Lower leg skin (tissue), 3 donors: Measurements from ENCODE around the gene FOXP1.

Experiments
- CTCF ChIP-seq, 3 donors: fragments of 450-650 bp; IDR thresholded peaks; one replicate each; pipeline ENCODE4 v1.5.1; 2016; ENCODE audit warnings: antibody characterized with exemption in 3 of 3, mild to moderate bottlenecking in 3 of 3, moderate library complexity in 2 of 3
- POLR2A ChIP-seq, 2 donors: fragments of 450-650 bp; IDR thresholded peaks; one replicate each; pipeline ENCODE4 v1.6.1; 2016 to 2017; ENCODE audit warnings: antibody characterized with exemption in 2 of 2, mild to moderate bottlenecking in 1 of 2, moderate library complexity in 1 of 2

DNA sequence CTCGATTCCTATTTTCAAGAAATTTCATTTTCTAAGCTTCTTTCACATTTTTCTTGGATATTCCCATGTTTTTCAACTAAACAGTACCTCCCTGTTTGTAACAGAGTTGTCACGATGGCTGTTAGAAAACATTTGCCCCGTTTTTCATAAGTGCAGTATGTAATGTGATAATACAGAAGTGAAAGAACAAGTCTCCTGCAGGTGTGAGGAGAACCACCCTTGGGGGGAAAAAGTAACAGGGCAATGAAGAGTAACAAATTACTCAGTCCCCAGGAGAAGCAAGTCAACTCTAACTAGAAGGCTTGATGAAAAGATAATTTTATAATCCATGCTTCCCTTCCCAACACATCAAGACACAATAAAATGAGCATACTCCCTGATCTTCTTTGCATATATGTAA lies 493.3 kb downstream of the FOXP1 start:
- TF ChIP-seq POLR2A (IDR thresholded peaks at IDR 0.05) = no peak
- no peak for TF ChIP-seq CTCF (IDR thresholded peaks at IDR 0.05)
